HG02571 (cell line): Measurements from ENCODE around the gene NUMA1.

ENCODE experiments used
- ATAC-seq: cut with Tn5 transposase; IDR thresholded peaks from one replicate; pipeline ENCODE4 v1.9.1; 2021; ENCODE audit warnings: mild to moderate bottlenecking, moderate library complexity; ENCODE audit not compliant: unreplicated experiment

The NUMA1 gene

GRCh38 chr11:72080326-72081183, at the start of gene NUMA1, which contains the start of gene LRRC51:
TSS of gene NUMA1 (minus strand) at chr11:72080542. CDS start at chr11:72035943, 44,599 bp downstream.
TSS of gene LRRC51 (plus strand) at chr11:72080850. CDS start at chr11:72089084, 8,234 bp downstream.
- ATAC-seq = peak; percentile 91

GRCh38 chr11:72129381-72129780, 49.0 kb upstream of the NUMA1 start:
- ATAC-seq = no peak

GRCh38 chr11:72127923-72128322, 47.6 kb upstream of the NUMA1 start:
- ATAC-seq = no peak

- no peak for ATAC-seq
Measured at GRCh38 chr11:72125956-72126355, 45.6 kb upstream of the NUMA1 start.

- ATAC-seq = no peak
Measured at GRCh38 chr11:72124046-72124445, 43.7 kb upstream of the NUMA1 start.

- no peak for ATAC-seq
Measured at GRCh38 chr11:72123117-72123653, 42.8 kb upstream of the NUMA1 start.

- ATAC-seq = no peak
Measured at GRCh38 chr11:72122607-72123006, 42.3 kb upstream of the NUMA1 start.

GRCh38 chr11:72120930-72121329, 40.6 kb upstream of the NUMA1 start:
- ATAC-seq = no peak

- no peak for ATAC-seq
Measured at GRCh38 chr11:72119198-72119597, 38.9 kb upstream of the NUMA1 start.

- ATAC-seq = no peak
Measured at GRCh38 chr11:72116019-72116755, 35.8 kb upstream of the NUMA1 start.

GRCh38 chr11:72114570-72114969, 34.2 kb upstream of the NUMA1 start:
- no peak for ATAC-seq

GRCh38 chr11:72112978-72113808, 32.9 kb upstream of the NUMA1 start:
- no peak for ATAC-seq

- ATAC-seq = peak; percentile 89
Measured at GRCh38 chr11:72112143-72112977, 32.0 kb upstream of the NUMA1 start, which contains the start of gene ANAPC15. TSS of gene ANAPC15 (minus strand) at chr11:72112695. CDS start at chr11:72111276, 1,419 bp downstream.

GRCh38 chr11:72111300-72112142, 31.2 kb upstream of the NUMA1 start:
- ATAC-seq = peak; percentile 1

- no peak for ATAC-seq
Measured at GRCh38 chr11:72105888-72106287, 25.5 kb upstream of the NUMA1 start, which contains the start of gene TOMT. TSS of gene TOMT (plus strand) at chr11:72105924. CDS start at chr11:72105952, 28 bp downstream.

GRCh38 chr11:72103754-72104167, 23.4 kb upstream of the NUMA1 start:
- no peak for ATAC-seq

GRCh38 chr11:72102946-72103753, 22.8 kb upstream of the NUMA1 start, which contains the start of gene LAMTOR1:
TSS of gene LAMTOR1 (minus strand) at chr11:72103297. CDS start at chr11:72103224, 73 bp downstream.
- peak; percentile 88 for ATAC-seq

- ATAC-seq = no peak
Measured at GRCh38 chr11:72102631-72102945, 22.2 kb upstream of the NUMA1 start.
